RWPE1 (cell line): ENCODE measurements around the gene HDLBP.

Experiments used
- CTCF ChIA-PET: fragments of 350-600 bp; sonication (Branson Sonifier 250); formaldehyde crosslinking; extraction: SDS; loops from one replicate; lab custom pipeline; 2021; lab: Yijun Ruan, JAX
- POLR2A ChIA-PET: fragments of 400-600 bp; formaldehyde crosslinking; extraction: SDS; loops from one replicate; lab custom pipeline; 2020; ENCODE audit warnings: antibody characterized with exemption; ENCODE audit not compliant: low non-redundant PET; lab: Yijun Ruan, JAX
- DNase-seq: peaks from one replicate; pipeline ENCODE4 v3.0.0; 2012; ENCODE audit warnings: low spot score
- H3K27ac ChIP-seq: fragments of 450-650 bp; 2 replicates; pipeline ENCODE4 v1.5.1; 2017
- CTCF ChIP-seq: fragments of 450-650 bp; conservative IDR thresholded peaks from 2 replicates; pipeline ENCODE4 v1.5.1; 2017; ENCODE audit warnings: low read depth, mild to moderate bottlenecking

Gene HDLBP

GRCh38 chr2:241261628-241262027 lies 53.8 kb downstream of the HDLBP start:
- no peak for DNase-seq
- no peak for TF ChIP-seq CTCF
- CTCF ChIA-PET, result interaction anchor here (0.6 kb wide), 1 partner anchor 30 kb away, joined by 3 read pairs; no protein-coding TSS in a partner anchor
- H3K27ac ChIP-seq, result no peak overlapping the region
- POLR2A ChIA-PET, result no interaction called here

- ChIA-PET CTCF (no interaction called here), POLR2A (no interaction called here)
- DNase-seq, result no peak
- TF ChIP-seq CTCF, result no peak
- H3K27ac ChIP-seq, result no peak overlapping the region
Measured at GRCh38 chr2:241260911-241261310, 54.6 kb downstream of the HDLBP start.

- POLR2A ChIA-PET, result no interaction called here
- H3K27ac ChIP-seq, result no peak overlapping the region
- DNase-seq, result no peak
- no peak for TF ChIP-seq CTCF
- CTCF ChIA-PET, result no interaction called here
Measured at GRCh38 chr2:241258505-241259280, 56.8 kb downstream of the HDLBP start.

GRCh38 chr2:241257419-241258032 lies 57.9 kb downstream of the HDLBP start:
- H3K27ac ChIP-seq, result no peak overlapping the region
- ChIA-PET CTCF (interaction anchor here (0.5 to 0.7 kb wide), 3 partner anchors 36 to 411 kb away, joined by 4 to 6 read pairs (median 4); no protein-coding TSS in a partner anchor), POLR2A (no interaction called here)
- no peak for TF ChIP-seq CTCF
- no peak for DNase-seq

- DNase-seq, result no peak
- TF ChIP-seq CTCF, result no peak
- H3K27ac ChIP-seq, result no peak overlapping the region
- CTCF ChIA-PET, result no interaction called here
- POLR2A ChIA-PET, result interaction anchor here (0.5 kb wide), 1 partner anchor 15 kb away, joined by 3 read pairs; no protein-coding TSS in a partner anchor
Measured at GRCh38 chr2:241256168-241256545, 59.3 kb downstream of the HDLBP start.

- POLR2A ChIA-PET, result interaction anchor here (0.5 kb wide), 1 partner anchor 14 kb away, joined by 3 read pairs; no protein-coding TSS in a partner anchor
- no peak for TF ChIP-seq CTCF
- DNase-seq, result no peak
- CTCF ChIA-PET, result interaction anchor here (0.6 kb wide), 1 partner anchor 51 kb away, joined by 3 read pairs; no protein-coding TSS in a partner anchor
- no peak overlapping the region for H3K27ac ChIP-seq
Measured at GRCh38 chr2:241255542-241256167, 59.8 kb downstream of the HDLBP start.
